HG03108 (cell line): ENCODE data around the gene PIK3AP1.
A peak's percentile ranks its signal among the peaks of the same experiment; 100 is the strongest.

Experiments
- ATAC-seq: cut with Tn5 transposase; IDR thresholded peaks from one replicate; pipeline ENCODE4 v1.9.1; 2021; ENCODE audit warnings: moderate library complexity; ENCODE audit not compliant: unreplicated experiment

The PIK3AP1 gene

DNA sequence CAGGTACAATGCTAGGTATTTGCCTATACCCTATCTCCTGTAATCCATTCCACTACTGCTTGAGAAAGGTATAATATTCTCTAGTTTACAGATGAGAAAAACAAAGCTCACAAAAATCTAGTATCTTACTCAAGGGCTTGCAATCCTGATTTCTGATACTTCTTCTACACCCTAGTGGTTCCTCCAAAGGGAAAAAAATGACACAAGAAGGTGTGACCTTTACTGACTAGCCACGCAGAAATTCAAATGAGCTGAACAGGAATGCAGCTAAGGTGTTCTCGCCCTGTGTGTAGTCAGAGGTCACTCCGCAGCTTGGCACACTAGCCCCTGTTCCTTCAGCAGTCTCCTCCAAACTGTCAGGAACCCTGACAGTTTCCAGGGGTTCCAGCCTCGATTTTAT, 74.0 kb downstream of the PIK3AP1 start:
- no peak for ATAC-seq

DNA sequence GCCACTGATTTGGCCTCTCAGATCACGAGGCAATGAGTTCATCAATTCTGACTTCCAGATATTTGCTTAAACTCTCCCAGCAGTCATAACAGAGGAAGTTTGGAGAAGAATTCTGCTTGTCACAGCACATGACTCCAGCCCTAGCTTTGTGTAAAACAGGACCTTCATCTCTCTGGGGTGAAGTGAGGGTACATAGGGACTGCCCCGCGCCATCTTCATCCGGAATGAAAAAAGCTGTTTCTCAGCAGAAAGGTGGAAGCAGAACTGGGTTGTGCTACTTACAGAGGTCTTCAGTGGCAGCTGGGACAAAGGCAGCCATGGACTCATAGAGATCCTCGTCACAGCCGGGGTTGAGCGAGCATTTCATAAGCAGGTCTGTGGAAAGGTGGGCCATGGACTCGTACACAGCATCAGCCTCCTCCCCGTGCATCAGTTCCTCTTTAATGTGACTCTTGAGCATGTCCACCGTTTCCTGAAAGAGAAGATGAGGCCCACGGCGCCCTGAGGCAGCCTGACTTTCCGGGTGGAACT, 75.1 kb downstream of the PIK3AP1 start:
- peak; percentile 61 for ATAC-seq

DNA sequence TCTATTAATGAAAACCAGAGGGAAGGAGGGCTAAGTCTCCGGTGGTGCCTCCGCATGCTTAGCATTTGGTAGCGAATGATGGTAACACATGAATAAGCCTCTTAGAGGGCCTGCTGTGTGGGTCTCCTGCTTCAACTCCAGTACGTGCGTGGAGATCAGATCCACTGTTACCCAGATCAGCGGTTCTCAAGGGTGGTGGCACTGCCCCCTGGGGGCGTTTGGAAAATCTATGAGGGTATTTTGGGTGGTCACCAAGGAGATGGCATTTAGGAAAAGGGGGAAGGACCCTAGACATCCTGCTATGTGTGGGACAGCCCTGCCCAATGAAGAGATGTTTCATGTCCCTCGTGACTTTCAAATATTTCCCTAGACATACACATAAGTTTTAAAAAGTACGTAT, 76.4 kb downstream of the PIK3AP1 start:
- ATAC-seq = no peak

GRCh38 chr10:96642973-96643372, 77.3 kb downstream of the PIK3AP1 start:
- ATAC-seq = no peak

DNA sequence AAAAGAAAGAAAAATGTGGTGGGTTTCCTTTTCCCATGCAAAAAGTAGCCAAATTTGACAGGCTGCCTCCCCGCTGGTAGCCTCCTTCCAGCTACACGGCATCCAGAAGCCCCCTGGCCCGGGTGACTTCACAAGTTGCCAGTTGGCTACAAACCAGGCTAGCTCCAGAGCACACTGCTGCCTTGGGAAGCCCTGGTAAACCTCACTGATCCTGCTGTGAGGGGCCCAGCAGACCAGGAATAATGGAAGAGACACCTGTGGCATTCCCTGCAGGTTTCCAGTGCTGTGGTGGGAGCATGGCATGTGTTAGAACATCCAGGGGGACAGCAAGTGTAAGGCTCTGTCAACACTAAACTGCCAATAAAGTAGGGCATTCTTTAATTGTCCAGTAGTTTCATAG, 77.8 kb downstream of the PIK3AP1 start:
- ATAC-seq = no peak

- no peak for ATAC-seq
These were observed 78.7 kb downstream of the PIK3AP1 start for GRCh38 chr10:96641396-96642295.

DNA sequence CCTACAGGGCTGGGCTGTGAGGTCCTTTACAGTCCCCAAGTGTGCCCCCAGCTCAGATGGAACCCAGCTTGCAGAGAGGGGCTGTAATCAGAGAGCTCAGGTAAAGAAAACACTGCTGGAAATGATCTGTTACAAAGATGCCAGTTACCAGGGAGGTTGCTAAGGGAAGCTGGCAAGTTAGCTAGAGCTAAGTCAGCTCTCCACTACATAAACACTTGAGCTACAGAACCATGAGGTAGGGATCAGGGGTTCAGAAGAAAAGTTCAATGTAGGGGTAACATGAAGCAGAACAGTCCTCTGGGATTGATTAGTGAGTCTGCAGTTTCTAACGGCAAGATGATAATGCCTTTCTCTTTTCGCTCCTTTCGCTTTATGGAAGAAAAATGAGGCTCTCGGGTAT, 80.4 kb downstream of the PIK3AP1 start:
- ATAC-seq = no peak

DNA sequence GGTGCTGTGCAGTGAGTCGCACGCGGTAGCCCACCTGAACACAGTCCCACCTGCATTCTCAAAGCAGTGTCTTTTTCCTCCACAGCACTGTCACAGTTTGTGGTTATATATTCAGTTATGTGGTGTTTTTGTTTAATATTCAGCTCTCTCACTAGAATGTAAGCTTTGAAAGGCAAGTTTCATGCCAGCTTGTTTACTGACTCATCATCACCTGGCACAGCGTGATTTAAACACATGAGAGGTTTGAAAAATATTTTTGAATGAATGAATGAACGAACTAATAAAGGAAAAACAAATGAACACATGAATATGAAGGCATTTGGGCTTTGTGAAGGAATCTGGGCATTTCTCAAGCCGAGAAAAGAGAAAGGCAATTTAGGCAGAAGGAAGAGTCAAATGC, 81.6 kb downstream of the PIK3AP1 start:
- no peak for ATAC-seq

DNA sequence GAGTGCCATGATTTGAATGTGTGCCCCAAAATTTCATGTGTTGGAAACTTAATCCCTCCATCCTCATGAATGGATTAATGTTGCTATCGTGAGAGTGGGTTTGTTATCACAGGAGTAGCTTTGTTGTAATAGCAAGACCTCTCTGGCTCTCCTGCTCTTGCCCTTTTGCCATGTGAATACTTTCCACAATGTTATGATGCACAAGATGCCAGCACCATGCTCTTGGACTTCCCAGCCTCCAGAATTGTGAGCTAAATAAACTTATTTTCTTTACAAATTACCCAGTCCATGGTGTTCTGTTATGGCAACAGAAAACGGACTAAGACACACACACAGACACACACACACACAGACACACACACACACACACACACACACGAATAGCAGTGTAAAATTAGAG, 82.2 kb downstream of the PIK3AP1 start:
- ATAC-seq = no peak

DNA sequence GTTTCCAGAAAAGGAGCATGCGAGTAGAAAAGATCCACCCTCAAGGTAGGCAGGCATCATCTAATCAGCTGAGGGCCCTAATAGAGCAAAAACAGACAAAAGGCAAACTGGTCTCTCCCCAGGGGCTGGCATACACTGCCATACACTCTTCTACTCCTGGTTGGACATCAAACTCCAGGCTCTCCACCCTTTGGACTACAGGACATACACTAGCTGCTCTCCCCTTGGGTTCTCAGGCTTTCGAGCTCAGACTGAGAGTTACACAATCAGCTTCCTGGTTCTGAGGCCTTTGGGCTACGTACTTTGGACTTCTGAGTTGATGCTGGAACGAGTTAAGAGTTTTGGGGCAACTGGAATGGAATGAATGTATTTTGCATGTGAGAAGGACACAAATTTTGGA, 82.6 kb downstream of the PIK3AP1 start:
- ATAC-seq = no peak

GRCh38 chr10:96636551-96636950, 83.8 kb downstream of the PIK3AP1 start:
- no peak for ATAC-seq

DNA sequence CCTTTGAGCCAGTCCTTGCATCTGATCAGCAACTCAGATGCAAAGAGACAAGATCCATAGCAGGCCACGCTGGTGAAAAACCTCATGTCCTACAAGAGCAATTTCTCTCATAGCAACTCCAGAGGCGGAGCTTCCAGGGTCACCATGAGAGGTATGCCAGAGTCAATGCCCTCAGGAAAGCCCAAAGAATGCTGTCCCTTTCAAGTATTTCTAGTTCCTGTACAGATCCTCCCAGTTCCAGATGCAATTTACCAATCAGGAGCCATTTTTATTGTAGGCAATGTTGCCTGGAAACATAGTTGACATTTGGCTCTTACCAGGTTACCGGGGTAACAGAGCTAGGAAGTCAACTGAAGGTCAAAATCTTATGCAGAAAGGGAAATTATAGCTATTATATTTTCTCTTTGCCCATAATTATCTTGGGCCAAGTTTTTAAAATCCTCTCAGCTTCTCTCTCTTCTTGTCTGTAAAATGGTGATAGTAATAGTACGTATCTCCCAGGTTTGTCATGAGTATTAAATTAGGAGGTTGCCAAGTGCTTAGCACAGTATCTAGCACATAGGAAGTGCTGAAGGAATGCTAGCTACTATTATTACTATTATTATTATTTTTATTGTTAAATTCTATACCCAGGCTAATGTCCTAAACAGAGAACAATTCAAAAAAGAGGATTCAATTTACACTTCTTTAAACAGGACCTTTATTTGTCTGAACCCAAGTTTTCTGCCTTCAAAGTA, 87.2 kb downstream of the PIK3AP1 start:
- ATAC-seq = no peak

DNA sequence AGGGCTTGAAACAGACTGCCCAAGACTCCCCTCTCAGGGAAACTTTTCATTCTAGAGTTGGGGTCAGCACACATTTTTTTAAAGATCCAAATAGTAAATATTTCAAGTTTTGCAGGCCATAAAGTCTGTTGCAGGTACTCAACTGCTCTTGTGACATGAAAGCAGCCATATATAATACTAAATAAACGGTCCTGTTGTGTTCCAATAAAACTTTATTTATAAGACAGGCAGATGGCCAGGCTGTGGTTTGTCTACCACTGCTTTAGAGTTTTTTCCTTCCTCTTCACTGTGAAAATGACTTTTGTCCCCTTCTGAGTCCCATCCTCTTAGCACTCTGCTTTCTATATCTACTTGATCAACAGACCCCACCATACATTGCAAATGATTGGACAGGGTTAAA, 93.0 kb downstream of the PIK3AP1 start:
- no peak for ATAC-seq

DNA sequence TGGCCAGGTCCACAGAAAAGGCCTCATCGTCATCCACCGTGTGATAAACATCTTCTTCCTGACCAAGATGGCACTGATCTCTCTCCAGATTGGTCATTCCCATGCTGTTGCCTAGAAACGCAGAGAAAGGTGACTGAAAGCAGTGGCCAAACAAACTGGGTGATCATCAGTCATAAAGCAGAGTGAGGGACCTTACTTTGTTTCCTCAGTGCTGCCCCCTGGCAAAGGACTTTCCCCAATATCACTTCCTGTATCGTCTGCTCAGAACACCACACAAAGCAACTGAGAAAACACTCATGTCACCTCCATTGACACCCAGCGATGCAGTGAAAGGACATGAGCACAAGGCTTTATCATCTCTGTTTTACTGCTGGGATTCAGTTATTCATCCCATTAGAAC, 93.5 kb downstream of the PIK3AP1 start:
- ATAC-seq = no peak

DNA sequence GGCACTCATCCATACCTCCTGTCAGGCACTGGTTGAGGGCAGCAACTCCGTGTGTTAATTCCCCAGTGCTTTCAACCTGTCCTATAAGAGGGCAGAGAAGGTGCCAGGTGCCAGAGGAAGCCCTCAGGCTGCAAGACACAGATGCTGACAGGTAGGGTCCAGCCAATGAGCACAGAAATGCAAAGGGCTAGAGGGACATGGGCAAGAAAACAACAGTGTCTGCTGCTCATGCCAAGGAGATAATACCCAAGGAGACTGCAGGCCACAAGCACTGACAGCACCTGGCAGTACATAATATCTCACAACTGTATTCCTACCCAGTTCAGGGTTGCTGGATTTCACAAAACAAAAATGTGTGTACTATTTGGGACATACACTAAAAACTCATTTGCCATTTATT, 95.1 kb downstream of the PIK3AP1 start:
- no peak for ATAC-seq

- ATAC-seq = no peak
These were observed 98.1 kb downstream of the PIK3AP1 start for GRCh38 chr10:96622013-96622787.

DNA sequence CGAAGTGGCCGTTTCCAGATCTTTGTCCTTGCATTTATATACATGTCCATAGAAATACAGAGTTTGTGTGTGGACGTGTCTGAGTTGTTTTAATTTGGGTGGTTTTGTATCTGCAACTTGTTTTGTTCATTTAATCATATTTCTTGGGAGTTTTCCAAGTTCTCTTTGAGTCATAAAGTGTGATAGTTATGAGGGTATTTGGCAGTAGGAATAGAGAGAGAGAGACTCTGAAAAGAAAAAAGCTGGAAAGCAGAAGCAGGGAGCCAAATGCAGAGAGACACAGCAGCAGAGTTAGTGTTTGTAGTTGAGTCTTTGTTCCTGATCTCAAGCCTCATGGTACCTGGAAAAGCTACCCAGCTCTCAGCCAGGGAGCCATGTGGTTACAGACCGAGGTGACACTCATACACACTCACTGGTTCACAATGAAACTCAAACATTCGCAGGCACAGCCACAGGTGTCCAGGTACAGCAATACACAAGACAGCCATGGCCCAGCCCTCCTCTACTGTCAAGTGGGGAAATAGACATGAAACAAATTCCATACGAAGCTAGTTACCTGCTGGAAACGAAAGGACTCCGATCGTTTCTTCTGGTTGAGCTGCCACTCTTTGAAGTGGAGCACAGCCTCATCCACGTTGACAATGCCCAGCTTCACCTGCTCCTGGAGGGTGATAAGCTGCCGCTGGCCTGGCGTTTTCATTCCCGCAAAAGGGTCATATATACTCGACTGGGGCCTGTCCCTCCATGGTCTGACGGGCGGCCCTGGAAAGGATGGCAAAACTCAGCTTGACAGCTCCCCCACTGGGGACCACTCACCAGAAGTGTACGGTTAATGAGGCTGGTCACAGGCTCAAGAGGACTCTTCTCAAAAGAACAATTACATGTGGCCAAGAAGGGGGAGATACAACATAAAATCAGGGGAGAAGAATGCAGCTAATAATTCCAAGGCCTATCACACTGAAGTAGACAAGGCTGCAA, 100.2 kb downstream of the PIK3AP1 start:
- no peak for ATAC-seq

DNA sequence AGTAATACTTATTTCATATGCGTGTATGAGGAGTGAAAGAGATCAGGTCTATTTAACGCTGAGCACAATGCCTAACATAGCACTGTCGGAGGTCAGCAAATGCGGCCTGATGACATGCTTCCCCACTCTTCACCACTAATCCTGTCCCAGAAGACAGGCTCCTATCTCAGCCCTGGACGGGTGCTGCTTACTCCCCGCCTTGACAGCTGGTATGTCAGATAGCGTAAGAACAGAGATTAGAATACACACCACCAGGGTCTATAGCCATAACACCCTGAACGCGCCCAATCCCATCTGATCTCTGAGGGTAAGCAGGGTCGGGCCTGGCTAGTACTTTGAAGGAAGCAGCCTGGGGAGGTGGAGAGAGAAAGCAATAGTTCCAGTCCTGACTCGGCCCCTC, 101.2 kb downstream of the PIK3AP1 start:
- ATAC-seq = no peak

DNA sequence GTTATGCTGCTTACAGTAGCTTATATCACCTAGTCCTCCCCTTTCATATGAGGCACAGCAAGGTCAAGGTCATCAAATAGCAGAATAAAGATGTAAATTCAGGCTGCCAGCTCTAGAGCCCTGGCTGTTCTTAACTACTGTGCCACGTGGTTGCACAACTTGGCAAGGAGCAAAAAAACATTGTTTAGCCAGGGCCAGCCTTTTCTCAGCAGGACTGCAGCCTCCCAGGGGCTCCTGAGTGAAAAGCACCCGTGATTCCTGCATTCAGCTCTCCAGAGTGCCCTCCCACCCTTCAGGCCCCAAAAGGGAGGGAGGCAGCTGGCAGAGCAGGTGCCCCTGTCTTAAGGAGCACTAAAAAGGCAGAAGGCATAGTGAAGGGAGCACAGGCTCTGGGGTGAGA, 101.7 kb downstream of the PIK3AP1 start:
- no peak for ATAC-seq

DNA sequence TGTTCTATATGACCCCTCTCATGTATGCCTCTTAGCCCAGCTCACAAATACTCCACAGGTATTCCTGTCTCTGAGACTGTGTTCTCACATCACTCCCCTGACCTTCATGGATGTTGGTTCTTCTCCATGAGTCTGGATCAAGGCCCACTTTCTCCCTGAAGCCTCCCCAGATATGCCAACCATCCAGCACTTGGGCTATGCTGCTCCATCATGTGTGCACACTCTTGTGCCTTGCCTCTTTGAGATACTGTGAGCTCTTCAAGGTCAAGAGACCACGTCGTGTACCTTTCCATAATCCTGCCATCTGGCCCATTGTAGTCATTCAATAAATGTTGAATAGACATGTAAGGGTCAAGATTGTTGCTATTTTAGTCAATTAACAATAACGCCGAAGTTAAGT, 103.4 kb downstream of the PIK3AP1 start:
- ATAC-seq = no peak
